Mesenchymal stem cell (in vitro differentiated cells and primary cell): Measurements from ENCODE around the gene RAPGEF5.

Source experiments
- DNase-seq: peaks from one replicate; pipeline ENCODE4 v3.0.0-alpha.2; 2013
- H2AFZ ChIP-seq: one replicate; pipeline ENCODE4 v1.6.1; 2013; ENCODE audit warnings: low read depth, mild to moderate bottlenecking, control low read depth, inconsistent platforms, low read length, moderate library complexity
- H2AK5ac ChIP-seq: 2 replicates; pipeline ENCODE4 v1.6.1; 2013; ENCODE audit warnings: low read length, moderate library complexity, mild to moderate bottlenecking, inconsistent platforms; ENCODE audit not compliant: severe bottlenecking
- H2BK120ac ChIP-seq: one replicate; pipeline ENCODE4 v1.6.1; 2013; ENCODE audit warnings: low read depth, mild to moderate bottlenecking, inconsistent platforms, low read length, moderate library complexity
- H2BK12ac ChIP-seq, 2 experiments: one replicate each; pipeline ENCODE4 v1.6.1; 2013; ENCODE audit warnings: inconsistent platforms in 2 of 2, low read length in 2 of 2, mild to moderate bottlenecking in 2 of 2, moderate library complexity in 2 of 2, control low read depth in 1 of 2
- H2BK15ac ChIP-seq: one replicate; pipeline ENCODE4 v1.6.1; 2013; ENCODE audit warnings: mild to moderate bottlenecking, low read depth, inconsistent platforms; ENCODE audit not compliant: poor library complexity, severe bottlenecking
- H2BK5ac ChIP-seq: 2 replicates; pipeline ENCODE4 v1.6.1; 2013; ENCODE audit warnings: low read depth, mild to moderate bottlenecking, low read length, control low read depth, inconsistent platforms; ENCODE audit not compliant: poor library complexity, severe bottlenecking
- H3K14ac ChIP-seq, 2 experiments: one replicate each; pipeline ENCODE4 v1.6.1; 2013; ENCODE audit warnings: inconsistent platforms in 2 of 2, low read length in 2 of 2, control low read depth in 1 of 2, mild to moderate bottlenecking in 1 of 2, moderate library complexity in 1 of 2
- H3K18ac ChIP-seq, 2 experiments: one replicate each; pipeline ENCODE4 v1.6.1; 2013; ENCODE audit warnings: inconsistent platforms in 2 of 2, low read length in 2 of 2, control low read depth in 1 of 2, low read depth in 1 of 2, mild to moderate bottlenecking in 1 of 2
- H3K23ac ChIP-seq, 2 experiments: one replicate each; pipeline ENCODE4 v1.6.1; 2013; ENCODE audit warnings: inconsistent platforms in 2 of 2, low read length in 2 of 2, mild to moderate bottlenecking in 2 of 2, moderate library complexity in 2 of 2, control low read depth in 1 of 2
- H3K27ac ChIP-seq: 2 replicates; pipeline ENCODE4 v1.5.1; 2013; ENCODE audit warnings: mild to moderate bottlenecking, moderate library complexity, low read length, control low read depth, inconsistent platforms; ENCODE audit not compliant: poor library complexity, severe bottlenecking
- H3K27me3 ChIP-seq, 2 experiments: 2 replicates each; pipeline versions ENCODE4 v1.6.1 to v1.7.0; 2013; ENCODE audit warnings: low read length in 2 of 2, mild to moderate bottlenecking in 2 of 2, moderate library complexity in 2 of 2, control low read depth in 1 of 2, inconsistent platforms in 1 of 2; ENCODE audit not compliant: control insufficient read depth in 1 of 2, insufficient read depth in 1 of 2
- H3K36me3 ChIP-seq, 2 experiments: 2 replicates each; pipeline versions ENCODE4 v1.6.1 to v1.7.0; 2013; ENCODE audit warnings: low read length in 2 of 2, control low read depth in 1 of 2, inconsistent platforms in 1 of 2, low read depth in 1 of 2, mild to moderate bottlenecking in 1 of 2; ENCODE audit not compliant: insufficient read depth in 2 of 2, control insufficient read depth in 1 of 2
- H3K4ac ChIP-seq, 2 experiments: one replicate each; pipeline ENCODE4 v1.6.1; 2013; ENCODE audit warnings: inconsistent platforms in 2 of 2, low read length in 2 of 2, mild to moderate bottlenecking in 2 of 2, moderate library complexity in 2 of 2, control low read depth in 1 of 2, low read depth in 1 of 2
- H3K4me1 ChIP-seq: 2 replicates; pipeline ENCODE4 v1.6.1; 2013; ENCODE audit warnings: low read depth, low read length, control low read depth; ENCODE audit not compliant: control insufficient read depth, insufficient read depth
- H3K4me2 ChIP-seq: 2 replicates; pipeline ENCODE4 v1.6.1; 2013; ENCODE audit warnings: low read length, mild to moderate bottlenecking, inconsistent platforms; ENCODE audit not compliant: poor library complexity, severe bottlenecking
- H3K4me3 ChIP-seq, 2 experiments: 2 replicates each; pipeline versions ENCODE4 v1.5.1 to v1.7.0; 2013; ENCODE audit warnings: low read length in 2 of 2, mild to moderate bottlenecking in 2 of 2, control low read depth in 1 of 2, low read depth in 1 of 2; ENCODE audit not compliant: insufficient read depth in 1 of 2
- H3K79me1 ChIP-seq: replicated peaks from 2 replicates; pipeline ENCODE4 v1.6.1; 2013; ENCODE audit warnings: mild to moderate bottlenecking, control low read depth, low read length, inconsistent platforms; ENCODE audit not compliant: poor library complexity, severe bottlenecking
- H3K9ac ChIP-seq: 2 replicates; pipeline ENCODE4 v1.7.0; 2013; ENCODE audit warnings: mild to moderate bottlenecking, low read length, moderate library complexity
- H3K9me3 ChIP-seq: 2 replicates; pipeline ENCODE4 v1.7.0; 2013; ENCODE audit warnings: mild to moderate bottlenecking, low read length; ENCODE audit not compliant: control insufficient read depth
- H4K8ac ChIP-seq: one replicate; pipeline ENCODE4 v1.6.1; 2013; ENCODE audit warnings: inconsistent platforms, mild to moderate bottlenecking, low read length, moderate library complexity
- H4K91ac ChIP-seq: one replicate; pipeline ENCODE4 v1.6.1; 2013; ENCODE audit warnings: mild to moderate bottlenecking, low read length, inconsistent platforms
- WGBS: methylation state at CpG from one replicate; pipeline ENCODE4 v1.1.7; 2013; ENCODE audit warnings: mixed read lengths; 5-methylcytosine and 5-hydroxymethylcytosine counted together

The RAPGEF5 gene

DNA sequence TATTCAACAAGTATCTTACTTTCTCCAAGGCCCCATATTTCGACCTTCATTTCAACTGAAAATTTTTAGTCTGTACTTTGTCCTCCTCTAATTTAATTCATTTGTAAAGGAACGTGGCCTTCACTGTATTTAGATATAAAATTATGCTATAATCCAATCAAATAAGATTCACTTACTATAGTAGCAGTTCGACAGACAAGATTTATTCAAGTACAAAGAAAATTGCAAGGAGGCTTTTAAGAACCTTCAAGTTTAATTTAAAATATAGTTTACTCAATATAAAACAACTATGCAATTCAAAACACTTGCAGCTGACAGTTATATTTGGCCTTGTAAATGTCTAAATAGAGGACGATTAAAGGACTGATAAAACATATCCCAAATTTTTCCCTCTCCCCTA is 85.6 kb downstream of the RAPGEF5 start:
- Histone ChIP-seq H3K9ac (no peak overlapping the region), H3K36me3 (no peaks in the 10 kb centered on the region), H3K27ac (no peak overlapping the region), H2AK5ac (no peak overlapping the region), H2AFZ (no peak overlapping the region), H3K18ac (no peak overlapping the region), H4K91ac (no peak overlapping the region), H3K4me3 (no peak overlapping the region), H2BK5ac (no peak overlapping the region), H3K14ac (no peak overlapping the region), H3K4me1 (no peaks in the 10 kb centered on the region), H2BK15ac (no peak overlapping the region), H3K4ac (no peak overlapping the region), H3K27me3 (no peaks in the 10 kb centered on the region), H3K23ac (no peak overlapping the region), H3K79me1 (no peaks in the 10 kb centered on the region), H3K4me2 (no peak overlapping the region), H4K8ac (no peak overlapping the region), H2BK120ac (no peak overlapping the region), H3K9me3 (no peaks in the 10 kb centered on the region), H2BK12ac (no peak overlapping the region)
- WGBS, result 75% methylated on average over 2 of the region's 4 CpGs
- DNase-seq, result no peak

DNA sequence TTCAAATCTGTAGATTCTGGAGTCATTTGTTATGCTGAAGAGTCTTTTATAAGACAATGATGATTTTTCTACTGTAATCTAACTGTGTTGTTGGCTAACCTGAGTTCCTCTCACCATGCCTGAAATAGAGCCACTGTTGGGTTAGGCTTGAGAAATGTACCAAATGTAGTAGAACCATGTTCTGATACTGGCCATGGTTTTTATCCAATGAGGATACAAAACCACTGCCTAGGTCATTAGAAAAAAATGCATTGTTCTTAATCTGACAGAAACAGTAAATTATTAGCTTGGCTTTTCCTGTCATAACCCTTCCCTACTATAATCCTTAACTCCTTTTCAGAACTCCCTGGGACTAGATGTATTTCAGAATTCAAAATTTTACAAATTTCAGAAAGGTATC is 86.6 kb downstream of the RAPGEF5 start:
- Histone ChIP-seq H3K9me3 (no peaks in the 10 kb centered on the region), H3K36me3 (no peaks in the 10 kb centered on the region), H2BK5ac (no peak overlapping the region), H3K4me3 (no peak overlapping the region), H3K4me1 (no peaks in the 10 kb centered on the region), H4K91ac (no peak overlapping the region), H2BK15ac (no peak overlapping the region), H3K9ac (no peak overlapping the region), H2BK12ac (no peak overlapping the region), H3K27me3 (no peaks in the 10 kb centered on the region), H3K4ac (no peak overlapping the region), H3K18ac (no peak overlapping the region), H3K27ac (no peak overlapping the region), H4K8ac (no peak overlapping the region), H3K4me2 (no peak overlapping the region), H3K14ac (no peak overlapping the region), H2BK120ac (no peak overlapping the region), H2AFZ (no peak overlapping the region), H3K23ac (no peak overlapping the region), H2AK5ac (no peak overlapping the region), H3K79me1 (no peaks in the 10 kb centered on the region)
- no peak for DNase-seq

DNA sequence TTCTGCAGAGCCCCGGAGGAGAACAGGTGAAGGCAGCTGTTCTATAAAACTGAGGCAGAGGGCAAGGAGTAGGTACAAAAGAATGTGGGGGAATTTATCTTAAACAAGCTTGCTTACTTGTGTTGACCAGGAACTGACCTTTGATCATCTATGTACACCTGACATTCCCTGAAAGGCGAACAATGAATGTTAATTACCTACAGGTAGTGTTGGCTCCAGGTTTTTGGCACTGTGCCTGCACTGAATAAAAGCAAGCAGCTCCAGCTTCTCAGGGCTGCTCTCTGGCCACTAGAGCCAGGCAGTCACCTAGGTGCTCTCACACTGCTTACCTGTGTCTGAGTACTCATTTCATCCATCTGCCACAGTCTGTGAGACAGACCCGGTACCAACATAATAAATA is 87.0 kb downstream of the RAPGEF5 start:
- H3K9ac ChIP-seq, result no peak overlapping the region
- H3K4me2 ChIP-seq, result no peak overlapping the region
- no peak overlapping the region for H2BK5ac ChIP-seq
- H2BK15ac ChIP-seq, result no peak overlapping the region
- H4K91ac ChIP-seq, result no peak overlapping the region
- H2AK5ac ChIP-seq, result no peak overlapping the region
- H3K27ac ChIP-seq, result no peak overlapping the region
- 95% methylated on average over 2 of the region's 3 CpGs for WGBS
- H3K4me1 ChIP-seq, result no peaks in the 10 kb centered on the region
- no peak overlapping the region for H3K4ac ChIP-seq
- no peaks in the 10 kb centered on the region for H3K27me3 ChIP-seq
- H2BK12ac ChIP-seq, result no peak overlapping the region
- H3K14ac ChIP-seq, result no peak overlapping the region
- no peaks in the 10 kb centered on the region for H3K9me3 ChIP-seq
- no peaks in the 10 kb centered on the region for H3K79me1 ChIP-seq
- H3K36me3 ChIP-seq, result no peaks in the 10 kb centered on the region
- H2BK120ac ChIP-seq, result no peak overlapping the region
- H2AFZ ChIP-seq, result no peak overlapping the region
- H3K4me3 ChIP-seq, result no peak overlapping the region
- H3K18ac ChIP-seq, result no peak overlapping the region
- no peak overlapping the region for H4K8ac ChIP-seq
- no peak for DNase-seq
- no peak overlapping the region for H3K23ac ChIP-seq

DNA sequence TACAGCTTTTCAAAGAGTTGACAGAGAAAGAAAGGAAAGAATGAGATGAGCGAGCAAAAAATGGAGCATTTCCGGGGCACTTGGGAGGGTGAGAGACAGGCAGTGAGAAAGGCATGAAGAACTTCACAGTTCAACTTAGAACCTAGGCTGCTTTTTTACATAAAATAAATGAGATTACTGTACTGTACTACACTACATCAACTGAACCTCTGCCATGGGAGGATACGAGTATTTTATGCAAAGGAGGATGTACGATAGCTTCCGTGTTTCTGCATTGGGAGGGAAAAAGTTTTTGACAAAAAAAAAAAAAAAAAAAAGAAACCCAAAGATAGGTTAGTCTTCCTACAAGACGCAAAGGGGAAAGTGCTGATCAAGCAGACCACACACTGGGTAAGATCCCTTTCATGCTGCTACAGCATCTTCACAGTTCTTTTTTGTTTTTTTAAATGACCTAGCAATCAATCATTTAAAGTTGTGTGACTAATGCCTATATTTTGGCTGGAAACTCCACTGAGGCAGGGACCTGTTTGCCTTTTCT is 88.0 kb downstream of the RAPGEF5 start:
- Histone ChIP-seq H3K14ac (no peak overlapping the region), H3K79me1 (no peaks in the 10 kb centered on the region), H4K8ac (no peak overlapping the region), H3K27ac (no peak overlapping the region), H3K4me3 (no peak overlapping the region), H2BK12ac (no peak overlapping the region), H2BK15ac (no peak overlapping the region), H3K18ac (no peak overlapping the region), H3K4ac (no peak overlapping the region), H3K9ac (no peak overlapping the region), H3K4me1 (no peaks in the 10 kb centered on the region), H3K9me3 (no peaks in the 10 kb centered on the region), H4K91ac (no peak overlapping the region), H3K27me3 (no peaks in the 10 kb centered on the region), H2AK5ac (no peak overlapping the region), H3K4me2 (no peak overlapping the region), H2BK120ac (no peak overlapping the region), H2BK5ac (no peak overlapping the region), H3K36me3 (no peaks in the 10 kb centered on the region), H2AFZ (no peak overlapping the region), H3K23ac (no peak overlapping the region)
- 67% methylated on average over 3 of the region's 6 CpGs for WGBS
- DNase-seq, result no peak
